GM12874 (cell line): ENCODE data around the gene B4GALNT1.

ENCODE experiments used
- TF ChIP-seq, protein P1 (sequence below): IDR thresholded peaks from 2 replicates; pipeline ENCODE4 v1.5.1; 2011; ENCODE audit warnings: low read depth, mild to moderate bottlenecking, control low read depth, low read length, moderate library complexity; ENCODE audit not compliant: insufficient read depth

The B4GALNT1 gene

GRCh38 chr12:57582440-57582839, 50.6 kb downstream of the B4GALNT1 start:
- TF ChIP-seq, protein P1, sequence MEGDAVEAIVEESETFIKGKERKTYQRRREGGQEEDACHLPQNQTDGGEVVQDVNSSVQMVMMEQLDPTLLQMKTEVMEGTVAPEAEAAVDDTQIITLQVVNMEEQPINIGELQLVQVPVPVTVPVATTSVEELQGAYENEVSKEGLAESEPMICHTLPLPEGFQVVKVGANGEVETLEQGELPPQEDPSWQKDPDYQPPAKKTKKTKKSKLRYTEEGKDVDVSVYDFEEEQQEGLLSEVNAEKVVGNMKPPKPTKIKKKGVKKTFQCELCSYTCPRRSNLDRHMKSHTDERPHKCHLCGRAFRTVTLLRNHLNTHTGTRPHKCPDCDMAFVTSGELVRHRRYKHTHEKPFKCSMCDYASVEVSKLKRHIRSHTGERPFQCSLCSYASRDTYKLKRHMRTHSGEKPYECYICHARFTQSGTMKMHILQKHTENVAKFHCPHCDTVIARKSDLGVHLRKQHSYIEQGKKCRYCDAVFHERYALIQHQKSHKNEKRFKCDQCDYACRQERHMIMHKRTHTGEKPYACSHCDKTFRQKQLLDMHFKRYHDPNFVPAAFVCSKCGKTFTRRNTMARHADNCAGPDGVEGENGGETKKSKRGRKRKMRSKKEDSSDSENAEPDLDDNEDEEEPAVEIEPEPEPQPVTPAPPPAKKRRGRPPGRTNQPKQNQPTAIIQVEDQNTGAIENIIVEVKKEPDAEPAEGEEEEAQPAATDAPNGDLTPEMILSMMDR: no peak

- TF ChIP-seq, protein P1: no peak
Measured at GRCh38 chr12:57581802-57582201, 51.2 kb downstream of the B4GALNT1 start.

DNA sequence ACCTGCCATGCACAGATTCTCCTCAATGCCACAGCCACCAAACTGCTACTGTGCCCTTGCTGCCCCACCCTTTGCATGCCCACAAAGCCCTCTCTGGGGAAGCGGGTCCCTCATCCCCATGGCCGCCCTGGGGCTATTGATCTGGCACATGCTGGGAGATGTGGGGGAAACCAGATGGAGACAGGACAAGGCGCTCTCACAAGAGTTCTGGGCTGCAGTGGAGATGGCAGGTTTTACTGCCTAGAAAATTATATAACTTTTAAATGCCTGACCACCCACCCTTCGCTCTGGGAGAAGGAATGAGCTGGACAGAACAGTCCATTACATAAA, 52.6 kb downstream of the B4GALNT1 start:
- TF ChIP-seq, protein P1: no peak

- TF ChIP-seq, protein P1: no peak
Measured at GRCh38 chr12:57579677-57580465, 53.1 kb downstream of the B4GALNT1 start.

- TF ChIP-seq, protein P1: no peak
Measured at GRCh38 chr12:57579011-57579410, 54.0 kb downstream of the B4GALNT1 start.

DNA sequence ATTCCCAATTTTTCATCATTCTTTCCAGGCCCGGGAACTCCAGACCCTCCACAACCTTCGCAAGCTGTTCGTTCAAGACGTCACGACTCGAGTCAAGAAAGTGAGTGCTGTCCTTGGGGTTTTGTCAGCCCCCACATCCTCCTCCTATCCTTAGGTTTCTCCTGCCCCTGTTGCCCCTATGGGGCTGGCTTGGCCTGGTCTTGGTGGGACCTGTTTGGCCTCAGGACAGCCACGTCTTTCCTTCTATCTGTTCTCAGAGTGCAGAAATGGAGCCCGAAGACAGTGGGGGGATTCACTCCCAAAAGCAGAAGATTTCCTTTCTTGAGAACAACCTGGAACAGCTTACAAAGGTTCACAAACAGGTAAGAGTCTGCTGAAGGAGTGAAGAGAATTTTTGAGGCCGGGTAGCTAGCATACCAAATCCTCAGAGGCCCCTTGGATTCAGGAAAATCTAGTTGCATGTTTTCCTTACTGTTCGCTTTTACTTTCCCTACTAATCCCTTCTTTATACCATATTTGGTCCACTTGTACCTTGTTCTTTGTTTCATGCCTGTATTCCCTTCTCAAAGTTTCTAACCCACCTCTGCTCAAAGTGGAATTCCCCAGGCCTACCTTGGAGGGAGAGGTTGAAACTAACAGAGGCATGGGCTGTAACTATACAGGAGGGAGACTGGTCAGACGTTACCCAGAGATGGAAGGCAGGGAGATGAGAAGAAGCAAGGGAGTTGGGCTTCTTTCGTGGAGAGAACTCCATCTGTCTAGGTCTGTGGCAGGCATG, 54.8 kb downstream of the B4GALNT1 start:
- TF ChIP-seq, protein P1: no peak

- TF ChIP-seq, protein P1: no peak
Measured at GRCh38 chr12:57576613-57577160, 56.3 kb downstream of the B4GALNT1 start.
